Peyer's patch (tissue), 4 donors: ENCODE results near the gene MATN3. TPM values are rescaled to one million over a fixed set of nuclear protein-coding genes. Genes with fewer than 3 reads are reported as not detected.
"Not testable (repeated sequence)": the region's sequence is repeated elsewhere in the genome, so short reads cannot be mapped to it uniquely, and the experiment has no call there.

ENCODE experiments used
- DNase-seq, 3 donors: peaks; one replicate each; pipeline ENCODE4 v3.0.0-alpha.2; 2017 to 2019
- H3K27ac ChIP-seq, 4 donors: fragments of 200-600 bp; sonication (generic); one replicate each; pipeline ENCODE4 v1.5.1; 2016 to 2019
- H3K27me3 ChIP-seq, 2 donors: fragments of 200-600 bp; sonication (generic); one replicate each; pipeline ENCODE4 v1.5.1; 2019
- H3K36me3 ChIP-seq, 3 donors: fragments of 200-600 bp; sonication (generic); one replicate each; pipeline ENCODE4 v1.5.1; 2016 to 2019
- H3K4me1 ChIP-seq, 4 donors: fragments of 200-600 bp; sonication (generic); one replicate each; pipeline ENCODE4 v1.5.1; 2016 to 2019
- H3K4me3 ChIP-seq, 4 donors: fragments of 200-600 bp; sonication (generic); 1 replicate in 3 of 4; 2 replicates in 1 of 4; pipeline ENCODE4 v1.5.1; 2016 to 2019; ENCODE audit warnings: mild to moderate bottlenecking in 1 of 4
- H3K9me3 ChIP-seq, 4 donors: fragments of 200-600 bp; sonication (generic); one replicate each; pipeline ENCODE4 v1.5.1; 2016 to 2019; ENCODE audit warnings: mild to moderate bottlenecking in 1 of 4
- CTCF ChIP-seq, 6 experiments: fragments of 450-650 bp in 4 of 6; fragments of 200-600 bp in 2 of 6; sonication (generic) in 1 of 6; IDR thresholded peaks; one replicate each; pipeline ENCODE4 v1.5.1; 2017 to 2019; ENCODE audit warnings: antibody characterized with exemption in 6 of 6, mild to moderate bottlenecking in 3 of 6, moderate library complexity in 1 of 6
- POLR2A ChIP-seq, 2 donors: fragments of 450-650 bp; IDR thresholded peaks; one replicate each; pipeline ENCODE4 v1.5.1; 2017; ENCODE audit warnings: antibody characterized with exemption in 2 of 2, mild to moderate bottlenecking in 2 of 2, moderate library complexity in 2 of 2
- total RNA-seq, 4 donors: library from RNA; depleted of rRNA; stranded (reverse); fragments of >200 nt; gene quantifications; one replicate each; pipeline ENCODE4 v1.1.0, GENCODE V29; 2016

Gene MATN3
- total RNA-seq, 4 donors from 2014 or later, result 0.40 TPM; not detected in 3

DNA sequence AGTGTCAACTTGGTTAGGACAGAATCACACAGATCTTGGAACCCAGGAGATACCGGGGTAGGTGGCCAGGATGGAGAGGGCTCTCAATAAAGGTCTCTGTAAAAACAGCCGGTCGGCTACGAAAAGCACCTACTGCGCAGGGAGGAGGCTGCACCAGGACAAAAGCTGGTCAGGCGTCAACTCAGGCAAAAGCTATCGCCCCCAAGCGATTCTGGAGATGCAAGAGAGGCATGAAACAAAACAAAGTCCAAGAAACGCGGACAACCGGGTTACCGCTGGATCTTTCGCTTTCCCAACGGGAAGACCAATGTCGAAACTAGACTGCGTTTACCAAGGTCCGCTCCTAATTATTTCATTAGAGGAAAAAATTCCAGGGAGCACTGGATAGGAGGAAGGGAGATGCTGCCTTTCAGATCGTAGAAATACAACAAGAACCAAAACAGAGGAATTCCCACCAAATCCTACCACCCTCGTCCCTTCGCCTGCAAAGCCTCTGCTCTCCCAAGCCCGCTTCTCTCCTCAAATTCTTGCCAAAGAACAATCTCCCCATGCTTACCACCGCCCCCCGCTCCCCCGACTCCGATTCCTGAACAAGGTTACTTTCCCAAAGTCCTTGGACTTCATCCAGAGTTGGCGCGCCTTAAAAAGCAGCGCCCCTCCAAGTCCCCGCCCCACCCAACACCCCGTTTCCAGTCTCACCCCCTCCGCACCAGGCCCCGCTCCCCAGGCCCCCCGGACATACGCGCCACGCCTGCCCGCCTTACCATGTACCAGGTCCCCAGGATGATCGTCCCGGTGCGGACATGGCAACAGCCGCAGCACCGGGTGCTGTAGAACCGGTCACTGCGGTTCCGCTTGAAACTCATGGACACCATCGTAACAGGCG is 38.4 kb upstream of the MATN3 start:
- TF ChIP-seq POLR2A (IDR thresholded peaks at IDR 0.05) (no peak), CTCF (IDR thresholded peaks at IDR 0.05) (no peak)
- Histone ChIP-seq H3K4me3 (peak overlapping the region; percentile 67 to 82 (median 78)), H3K27ac (peak overlapping the region; percentile 92 to 98 (median 94)), H3K9me3 (no peaks in the 10 kb centered on the region), H3K27me3 (no peaks in the 10 kb centered on the region), H3K36me3 (no peaks in the 10 kb centered on the region), H3K4me1 (peaks cover 0 to 32% (median 2%) of the 10 kb centered on the region in 4 donors)
- DNase-seq, result peak; percentile 41 to 75 (median 59)

- Histone ChIP-seq H3K27me3 (no peaks in the 10 kb centered on the region), H3K36me3 (no peaks in the 10 kb centered on the region), H3K9me3 (no peaks in the 10 kb centered on the region), H3K4me3 (peak overlapping the region; percentile 67 to 82 (median 78)), H3K27ac (peak overlapping the region; percentile 92 to 98 (median 94)), H3K4me1 (peaks cover 0 to 32% (median 2%) of the 10 kb centered on the region in 4 donors)
- TF ChIP-seq POLR2A (IDR thresholded peaks at IDR 0.05), result peak in 1 of 2 donors; percentile 9
- TF ChIP-seq CTCF (IDR thresholded peaks at IDR 0.05), result no peak
- DNase-seq, result peak in 2 of 3 donors; percentile 61 to 69
Observed at GRCh38 chr2:20050104-20050645, 37.7 kb upstream of the MATN3 start.

- no peaks in the 10 kb centered on the region for H3K36me3 ChIP-seq
- TF ChIP-seq CTCF (IDR thresholded peaks at IDR 0.05), result no peak
- no peak for TF ChIP-seq POLR2A (IDR thresholded peaks at IDR 0.05)
- no peaks in the 10 kb centered on the region for H3K27me3 ChIP-seq
- H3K4me3 ChIP-seq, result peak overlapping the region; percentile 67 to 82 (median 78)
- peaks cover 0 to 36% (median 2%) of the 10 kb centered on the region in 4 donors for H3K4me1 ChIP-seq
- DNase-seq, result no peak
- H3K27ac ChIP-seq, result peak overlapping the region in 3 of 4 donors; percentile 94 to 98 (median 94)
- H3K9me3 ChIP-seq, result no peaks in the 10 kb centered on the region
Observed at GRCh38 chr2:20049637-20050036, 37.2 kb upstream of the MATN3 start.

- no peaks in the 10 kb centered on the region for H3K27me3 ChIP-seq
- TF ChIP-seq POLR2A (IDR thresholded peaks at IDR 0.05) (no peak), CTCF (IDR thresholded peaks at IDR 0.05) (no peak)
- DNase-seq, result no peak
- H3K27ac ChIP-seq, result peak overlapping the region; percentile 6 to 98 (median 94)
- H3K9me3 ChIP-seq, result no peaks in the 10 kb centered on the region
- H3K36me3 ChIP-seq, result no peaks in the 10 kb centered on the region
- H3K4me3 ChIP-seq, result peak overlapping the region in 3 of 4 donors; percentile 67 to 82 (median 79)
- H3K4me1 ChIP-seq, result peaks cover 0 to 38% (median 2%) of the 10 kb centered on the region in 4 donors
Observed at GRCh38 chr2:20048488-20049448, 36.3 kb upstream of the MATN3 start.

DNA sequence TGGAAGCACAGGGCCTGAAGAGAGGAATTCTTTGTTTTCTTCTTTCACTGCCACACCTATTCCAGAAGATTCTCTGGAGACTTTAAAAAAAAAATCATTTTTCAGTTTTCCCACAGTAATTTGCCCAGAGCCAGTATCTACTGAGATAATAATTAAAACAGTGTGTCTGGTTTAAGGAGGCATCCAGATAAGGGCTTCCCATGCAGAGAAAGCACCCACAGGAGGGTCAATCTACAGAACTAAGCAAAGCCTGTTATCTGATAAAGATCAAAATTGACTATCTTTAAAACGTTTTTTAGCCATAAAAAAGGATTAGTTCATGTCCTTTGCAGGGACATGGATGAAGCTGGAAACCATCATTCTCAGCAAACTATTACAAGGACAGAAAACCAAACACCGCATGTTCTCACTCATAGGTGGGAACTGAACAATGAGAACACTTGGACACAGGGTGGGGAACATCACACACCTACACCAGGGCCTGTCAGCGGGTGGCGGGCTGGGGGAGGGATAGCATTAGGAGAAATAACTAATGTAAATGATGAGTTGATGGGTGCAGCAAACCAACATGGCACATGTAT is 33.3 kb upstream of the MATN3 start:
- not testable (repeated sequence) for H3K36me3 ChIP-seq, H3K27ac ChIP-seq, H3K4me3 ChIP-seq, H3K9me3 ChIP-seq, H3K27me3 ChIP-seq, DNase-seq
- H3K4me1 ChIP-seq, result peaks cover 0 to 39% (median 2%) of the 10 kb centered on the region in 4 donors
